Chondrocyte (in vitro differentiated cells): ENCODE data around the gene C19orf25. TPM values are rescaled to one million over a fixed set of nuclear protein-coding genes. Genes with fewer than 3 reads are reported as not detected.

Experiments
- DNase-seq: peaks from one replicate; pipeline ENCODE4 v3.0.0; 2021; ENCODE audit warnings: mixed read lengths, low spot score
- H3K27ac Mint-ChIP-seq: one replicate; pipeline ENCODE4 v1.8.0; 2021; ENCODE audit warnings: mild to moderate bottlenecking, moderate library complexity, mixed read lengths; ENCODE audit not compliant: unreplicated experiment
- H3K27me3 Mint-ChIP-seq: 2 replicates; pipeline ENCODE4 v1.8.0; 2021; ENCODE audit warnings: low read depth, mixed read lengths
- H3K36me3 Mint-ChIP-seq: 2 replicates; pipeline ENCODE4 v1.8.0; 2021; ENCODE audit warnings: low read depth, mixed read lengths
- H3K4me1 Mint-ChIP-seq: 2 replicates; pipeline ENCODE4 v1.8.0; 2021; ENCODE audit warnings: low read depth, mild to moderate bottlenecking, mixed read lengths
- H3K4me3 Mint-ChIP-seq: one replicate; pipeline ENCODE4 v1.8.0; 2021; ENCODE audit warnings: mild to moderate bottlenecking, moderate library complexity, mixed read lengths; ENCODE audit not compliant: unreplicated experiment
- H3K9me3 Mint-ChIP-seq: 2 replicates; pipeline ENCODE4 v1.8.0; 2021; ENCODE audit warnings: low read depth, mixed read lengths
- total RNA-seq: library from RNA; stranded (reverse); gene quantifications from 3 replicates; pipeline ENCODE4 v1.2.1, GENCODE V29; 2021
- TF ChIP-seq, protein P1 (sequence below): fragments of 200-600 bp; sonication (generic); IDR thresholded peaks from 2 replicates; pipeline ENCODE4 v1.5.0; 2021; ENCODE audit warnings: antibody characterized with exemption, mild to moderate bottlenecking, moderate library complexity

The C19orf25 gene
- total RNA-seq, 1 donor from 2014 or later = 23.3 TPM

DNA sequence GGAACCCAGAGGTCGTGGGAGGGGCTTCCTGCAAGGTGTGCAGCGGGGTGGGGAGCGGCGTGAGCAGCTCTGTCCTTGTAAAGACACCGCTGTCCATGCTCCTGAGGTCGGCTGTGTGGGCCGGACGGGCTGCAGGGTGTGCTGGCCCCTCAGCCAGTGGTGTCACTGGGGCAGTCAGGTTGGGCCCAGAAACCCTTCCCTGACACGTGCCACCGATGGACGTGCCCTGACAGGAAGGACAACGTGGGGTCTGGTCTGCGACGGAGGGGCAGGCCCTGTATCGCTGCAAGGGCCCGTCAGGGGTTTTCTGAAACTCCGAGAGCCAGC lies 45.0 kb downstream of the C19orf25 start:
- Mint-ChIP-seq H3K36me3 (peaks cover 5% of the 10 kb centered on the region), H3K27ac (no peak overlapping the region), H3K27me3 (no peaks in the 10 kb centered on the region), H3K4me1 (peaks cover 6% of the 10 kb centered on the region), H3K4me3 (no peak overlapping the region), H3K9me3 (no peaks in the 10 kb centered on the region)
- TF ChIP-seq, protein P1, sequence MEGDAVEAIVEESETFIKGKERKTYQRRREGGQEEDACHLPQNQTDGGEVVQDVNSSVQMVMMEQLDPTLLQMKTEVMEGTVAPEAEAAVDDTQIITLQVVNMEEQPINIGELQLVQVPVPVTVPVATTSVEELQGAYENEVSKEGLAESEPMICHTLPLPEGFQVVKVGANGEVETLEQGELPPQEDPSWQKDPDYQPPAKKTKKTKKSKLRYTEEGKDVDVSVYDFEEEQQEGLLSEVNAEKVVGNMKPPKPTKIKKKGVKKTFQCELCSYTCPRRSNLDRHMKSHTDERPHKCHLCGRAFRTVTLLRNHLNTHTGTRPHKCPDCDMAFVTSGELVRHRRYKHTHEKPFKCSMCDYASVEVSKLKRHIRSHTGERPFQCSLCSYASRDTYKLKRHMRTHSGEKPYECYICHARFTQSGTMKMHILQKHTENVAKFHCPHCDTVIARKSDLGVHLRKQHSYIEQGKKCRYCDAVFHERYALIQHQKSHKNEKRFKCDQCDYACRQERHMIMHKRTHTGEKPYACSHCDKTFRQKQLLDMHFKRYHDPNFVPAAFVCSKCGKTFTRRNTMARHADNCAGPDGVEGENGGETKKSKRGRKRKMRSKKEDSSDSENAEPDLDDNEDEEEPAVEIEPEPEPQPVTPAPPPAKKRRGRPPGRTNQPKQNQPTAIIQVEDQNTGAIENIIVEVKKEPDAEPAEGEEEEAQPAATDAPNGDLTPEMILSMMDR = no peak
- no peak for DNase-seq

GRCh38 chr19:1433119-1434039 lies 45.6 kb downstream of the C19orf25 start:
- no peak for DNase-seq
- peaks cover 5% of the 10 kb centered on the region for H3K4me1 Mint-ChIP-seq
- no peak overlapping the region for H3K27ac Mint-ChIP-seq
- H3K9me3 Mint-ChIP-seq = no peaks in the 10 kb centered on the region
- TF ChIP-seq, protein P1 = no peak
- H3K36me3 Mint-ChIP-seq = peaks cover 5% of the 10 kb centered on the region
- no peaks in the 10 kb centered on the region for H3K27me3 Mint-ChIP-seq
- H3K4me3 Mint-ChIP-seq = no peak overlapping the region

- TF ChIP-seq, protein P1 = no peak
- DNase-seq = no peak
- peaks cover 5% of the 10 kb centered on the region for H3K36me3 Mint-ChIP-seq
- H3K4me3 Mint-ChIP-seq = no peak overlapping the region
- H3K4me1 Mint-ChIP-seq = no peaks in the 10 kb centered on the region
- no peak overlapping the region for H3K27ac Mint-ChIP-seq
- no peaks in the 10 kb centered on the region for H3K27me3 Mint-ChIP-seq
- H3K9me3 Mint-ChIP-seq = no peaks in the 10 kb centered on the region
Observed at GRCh38 chr19:1432507-1432887, 46.5 kb downstream of the C19orf25 start.

DNA sequence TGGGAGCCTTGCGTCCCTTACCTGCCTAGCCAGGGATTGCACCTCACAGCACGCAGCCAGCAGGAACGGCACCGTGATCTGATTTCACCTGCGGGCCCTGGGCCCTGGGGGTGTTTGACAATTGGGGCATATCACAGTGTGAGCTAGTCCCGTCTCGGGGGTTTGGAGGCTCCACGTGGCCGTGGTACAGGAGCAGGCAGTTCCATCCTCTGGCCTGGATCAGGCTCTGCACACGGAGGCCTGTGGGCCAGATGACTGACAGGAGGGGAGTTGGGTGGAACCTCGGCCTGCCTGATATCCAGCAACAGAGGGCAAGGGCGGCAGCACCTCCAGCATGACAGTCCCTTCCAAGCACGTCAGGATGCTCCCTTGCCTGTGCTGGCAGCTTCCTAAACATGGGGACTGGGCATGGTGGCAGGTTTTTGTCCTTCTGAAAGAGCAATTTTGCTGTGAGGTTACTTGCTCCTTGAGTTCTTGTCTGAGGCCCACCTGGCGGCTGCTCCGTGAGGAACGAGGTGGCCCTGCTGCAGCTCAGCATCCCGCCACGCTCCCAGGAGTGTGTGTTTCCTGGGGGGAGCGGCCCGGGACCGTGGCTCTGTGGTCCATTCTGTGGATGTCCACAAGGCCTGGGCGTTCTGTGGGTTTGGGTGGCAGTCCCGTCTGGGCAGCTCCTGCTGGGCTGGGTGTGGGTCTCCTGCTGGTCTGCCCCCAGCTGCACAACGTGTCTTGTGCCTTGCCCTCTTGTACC lies 47.1 kb downstream of the C19orf25 start:
- Mint-ChIP-seq H3K4me1 (no peaks in the 10 kb centered on the region), H3K9me3 (no peaks in the 10 kb centered on the region), H3K36me3 (peaks cover 5% of the 10 kb centered on the region), H3K4me3 (no peak overlapping the region), H3K27me3 (no peaks in the 10 kb centered on the region), H3K27ac (no peak overlapping the region)
- TF ChIP-seq, protein P1 = no peak
- no peak for DNase-seq

DNA sequence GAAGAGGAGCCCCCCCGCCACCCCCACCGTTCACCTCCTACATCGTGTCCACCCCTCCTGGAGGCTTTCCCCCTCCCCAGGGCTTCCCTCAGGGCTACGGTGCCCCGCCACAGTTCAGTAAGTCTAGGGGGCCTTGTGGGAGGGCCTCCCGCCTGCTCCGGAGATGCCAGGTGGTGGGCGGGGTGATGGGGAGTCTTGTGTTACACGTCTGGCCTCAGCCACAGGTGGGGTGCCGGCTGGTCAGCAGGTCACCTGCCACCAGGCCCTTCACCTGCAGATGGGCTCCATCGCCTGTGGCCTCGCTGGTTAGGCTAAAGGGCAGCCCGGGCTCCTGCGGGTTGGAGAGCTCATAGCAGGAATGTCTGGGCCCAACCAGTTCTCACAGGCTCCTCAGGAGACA lies 48.8 kb downstream of the C19orf25 start:
- Mint-ChIP-seq H3K9me3 (no peaks in the 10 kb centered on the region), H3K4me3 (no peak overlapping the region), H3K4me1 (no peaks in the 10 kb centered on the region), H3K36me3 (peaks cover 5% of the 10 kb centered on the region), H3K27me3 (no peaks in the 10 kb centered on the region), H3K27ac (peak overlapping the region; percentile 12)
- TF ChIP-seq, protein P1 = no peak
- peak; percentile 84 for DNase-seq
